HG03439 (cell line): Measurements from ENCODE around the gene DDX39A.
"Not testable (repeated sequence)": the region's sequence is repeated elsewhere in the genome, so short reads cannot be mapped to it uniquely, and the experiment has no call there.

Source experiments
- ATAC-seq: cut with Tn5 transposase; IDR thresholded peaks from one replicate; pipeline ENCODE4 v1.9.1; 2021; ENCODE audit warnings: mild to moderate bottlenecking, moderate library complexity; ENCODE audit not compliant: unreplicated experiment

The DDX39A gene

GRCh38 chr19:14367016-14367415, 52.1 kb downstream of the DDX39A start:
- ATAC-seq = no peak

GRCh38 chr19:14366529-14366928, 52.6 kb downstream of the DDX39A start:
- ATAC-seq = peak; percentile 42

GRCh38 chr19:14364098-14364443, 55.1 kb downstream of the DDX39A start:
- not testable (repeated sequence) for ATAC-seq

GRCh38 chr19:14363183-14364097, 55.7 kb downstream of the DDX39A start:
- ATAC-seq = no peak

DNA sequence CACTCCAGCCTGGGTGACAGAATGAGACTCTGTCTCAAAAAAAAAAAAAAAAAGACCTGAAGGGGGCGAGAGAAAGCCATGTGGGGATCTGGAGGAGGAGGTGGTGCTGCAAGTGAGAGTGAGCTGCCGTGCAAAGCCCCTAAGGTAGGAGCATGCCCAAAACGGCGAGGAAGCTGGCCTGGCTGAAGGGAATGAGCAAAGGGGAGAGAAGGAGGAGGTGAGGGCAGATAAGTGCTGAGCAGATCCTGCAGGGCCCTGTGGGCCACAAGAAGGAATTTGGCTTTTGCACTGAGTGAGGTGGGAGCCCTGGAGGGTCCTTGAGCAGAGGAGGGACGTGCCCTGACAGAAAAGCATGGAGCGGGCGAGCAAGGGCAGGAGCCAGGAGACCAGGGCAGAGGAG, 57.3 kb downstream of the DDX39A start:
- no peak for ATAC-seq
